ENCODE data around the gene KIF7. TPM values are rescaled to one million over a fixed set of nuclear protein-coding genes. Genes with fewer than 3 reads are reported as not detected.

The KIF7 gene
- total and polyA plus RNA-seq, 2 experiments from 2014 or later: 4.6 to 20.1 TPM

DNA sequence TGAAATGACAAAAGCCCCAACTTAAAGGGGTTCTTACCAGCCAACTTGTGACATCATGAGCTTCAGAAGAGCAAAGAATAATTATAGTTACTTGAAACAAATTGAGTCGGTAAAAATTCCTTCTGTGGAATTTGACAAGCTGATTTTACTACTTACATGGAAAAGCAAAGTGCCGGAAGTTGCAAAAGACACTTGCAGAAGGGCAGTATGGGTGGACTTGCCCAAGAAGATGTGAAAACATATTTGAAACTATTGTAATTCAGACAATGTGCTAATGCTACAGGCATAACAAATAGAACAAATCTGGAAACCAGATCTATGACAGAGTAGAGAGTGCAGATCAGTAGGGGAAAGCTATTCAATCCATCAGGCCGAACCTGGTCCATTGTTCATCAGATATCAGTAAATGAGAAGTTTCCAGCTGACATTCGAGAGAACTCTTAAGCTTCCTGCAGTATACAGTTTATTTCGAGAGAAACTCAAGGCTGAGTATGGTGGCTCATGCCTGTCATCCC lies 2.5 kb upstream of the KIF7 start:
- no peaks in the 10 kb centered on the region; the same call in 1 of the 2 replicates for H4K20me1 ChIP-seq (replicated peaks; ENCODE audit: insufficient read depth)
- Mint-ChIP-seq H3K36me3 (ENCODE audit: low read depth) (peaks cover 4% of the 10 kb centered on the region; the same call in 1 of the 3 replicates), H3K4me3 (no peak overlapping the region), H3K27me3 (ENCODE audit: insufficient read depth, low read depth, poor library complexity) (peaks cover 8% of the 10 kb centered on the region), H3K4me1 (peaks cover 14% of the 10 kb centered on the region), H3K9me3 (no peaks in the 10 kb centered on the region; the same call in 2 of the 3 replicates), H3K27ac (no peak overlapping the region)
- H3K4me2 ChIP-seq: no peak overlapping the region
- H3K79me2 ChIP-seq (replicated peaks; ENCODE audit: insufficient read depth): peaks cover 16% of the 10 kb centered on the region
- no peaks in the 10 kb centered on the region for H3K27me3 ChIP-seq (ENCODE audit: insufficient read depth)
- ATAC-seq (no peak), DNase-seq (ENCODE audit: low spot score) (no peak)
- no peak overlapping the region for H2AFZ ChIP-seq
- peaks cover 5% of the 10 kb centered on the region; the same call in 1 of the 2 replicates for H3K4me1 ChIP-seq (ENCODE audit: insufficient read depth)
- H3F3A ChIP-seq (replicated peaks; ENCODE audit: low read depth): no peaks in the 10 kb centered on the region
- no peak overlapping the region for H3K4me3 ChIP-seq
- H3K36me3 ChIP-seq (ENCODE audit: insufficient read depth): no peaks in the 10 kb centered on the region
- no peak overlapping the region for H3K27ac ChIP-seq (ENCODE audit: low read depth)
- no peaks in the 10 kb centered on the region for H3K9me2 ChIP-seq (ENCODE audit: insufficient read depth)
- TF ChIP-seq, protein P1, sequence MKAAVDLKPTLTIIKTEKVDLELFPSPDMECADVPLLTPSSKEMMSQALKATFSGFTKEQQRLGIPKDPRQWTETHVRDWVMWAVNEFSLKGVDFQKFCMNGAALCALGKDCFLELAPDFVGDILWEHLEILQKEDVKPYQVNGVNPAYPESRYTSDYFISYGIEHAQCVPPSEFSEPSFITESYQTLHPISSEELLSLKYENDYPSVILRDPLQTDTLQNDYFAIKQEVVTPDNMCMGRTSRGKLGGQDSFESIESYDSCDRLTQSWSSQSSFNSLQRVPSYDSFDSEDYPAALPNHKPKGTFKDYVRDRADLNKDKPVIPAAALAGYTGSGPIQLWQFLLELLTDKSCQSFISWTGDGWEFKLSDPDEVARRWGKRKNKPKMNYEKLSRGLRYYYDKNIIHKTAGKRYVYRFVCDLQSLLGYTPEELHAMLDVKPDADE (IDR thresholded peaks at IDR 0.05): no peak
- TF ChIP-seq EZH2 (IDR thresholded peaks at IDR 0.05; ENCODE audit: low read depth, unreplicated experiment) (no peak), JUNB (IDR thresholded peaks at IDR 0.05; ENCODE audit: unreplicated experiment) (no peak), ZNF331 (CRISPR knock-in tag; IDR thresholded peaks at IDR 0.05; ENCODE audit: low read depth) (no peak), CREB1 (CRISPR knock-in tag; IDR thresholded peaks at IDR 0.05; ENCODE audit: low read depth) (no peak), NANOG (IDR thresholded peaks at IDR 0.05; ENCODE audit: borderline replicate concordance) (no peak), EZH2phosphoT487 (IDR thresholded peaks at IDR 0.05; ENCODE audit: unreplicated experiment) (no peak), POLR2AphosphoS5 (IDR thresholded peaks at IDR 0.05; ENCODE audit: low read depth) (no peak), STAT1 (IDR thresholded peaks at IDR 0.05; ENCODE audit: unreplicated experiment) (no peak), ZNF114 (CRISPR knock-in tag; IDR thresholded peaks at IDR 0.05) (no peak)
- TF ChIP-seq, protein P2, sequence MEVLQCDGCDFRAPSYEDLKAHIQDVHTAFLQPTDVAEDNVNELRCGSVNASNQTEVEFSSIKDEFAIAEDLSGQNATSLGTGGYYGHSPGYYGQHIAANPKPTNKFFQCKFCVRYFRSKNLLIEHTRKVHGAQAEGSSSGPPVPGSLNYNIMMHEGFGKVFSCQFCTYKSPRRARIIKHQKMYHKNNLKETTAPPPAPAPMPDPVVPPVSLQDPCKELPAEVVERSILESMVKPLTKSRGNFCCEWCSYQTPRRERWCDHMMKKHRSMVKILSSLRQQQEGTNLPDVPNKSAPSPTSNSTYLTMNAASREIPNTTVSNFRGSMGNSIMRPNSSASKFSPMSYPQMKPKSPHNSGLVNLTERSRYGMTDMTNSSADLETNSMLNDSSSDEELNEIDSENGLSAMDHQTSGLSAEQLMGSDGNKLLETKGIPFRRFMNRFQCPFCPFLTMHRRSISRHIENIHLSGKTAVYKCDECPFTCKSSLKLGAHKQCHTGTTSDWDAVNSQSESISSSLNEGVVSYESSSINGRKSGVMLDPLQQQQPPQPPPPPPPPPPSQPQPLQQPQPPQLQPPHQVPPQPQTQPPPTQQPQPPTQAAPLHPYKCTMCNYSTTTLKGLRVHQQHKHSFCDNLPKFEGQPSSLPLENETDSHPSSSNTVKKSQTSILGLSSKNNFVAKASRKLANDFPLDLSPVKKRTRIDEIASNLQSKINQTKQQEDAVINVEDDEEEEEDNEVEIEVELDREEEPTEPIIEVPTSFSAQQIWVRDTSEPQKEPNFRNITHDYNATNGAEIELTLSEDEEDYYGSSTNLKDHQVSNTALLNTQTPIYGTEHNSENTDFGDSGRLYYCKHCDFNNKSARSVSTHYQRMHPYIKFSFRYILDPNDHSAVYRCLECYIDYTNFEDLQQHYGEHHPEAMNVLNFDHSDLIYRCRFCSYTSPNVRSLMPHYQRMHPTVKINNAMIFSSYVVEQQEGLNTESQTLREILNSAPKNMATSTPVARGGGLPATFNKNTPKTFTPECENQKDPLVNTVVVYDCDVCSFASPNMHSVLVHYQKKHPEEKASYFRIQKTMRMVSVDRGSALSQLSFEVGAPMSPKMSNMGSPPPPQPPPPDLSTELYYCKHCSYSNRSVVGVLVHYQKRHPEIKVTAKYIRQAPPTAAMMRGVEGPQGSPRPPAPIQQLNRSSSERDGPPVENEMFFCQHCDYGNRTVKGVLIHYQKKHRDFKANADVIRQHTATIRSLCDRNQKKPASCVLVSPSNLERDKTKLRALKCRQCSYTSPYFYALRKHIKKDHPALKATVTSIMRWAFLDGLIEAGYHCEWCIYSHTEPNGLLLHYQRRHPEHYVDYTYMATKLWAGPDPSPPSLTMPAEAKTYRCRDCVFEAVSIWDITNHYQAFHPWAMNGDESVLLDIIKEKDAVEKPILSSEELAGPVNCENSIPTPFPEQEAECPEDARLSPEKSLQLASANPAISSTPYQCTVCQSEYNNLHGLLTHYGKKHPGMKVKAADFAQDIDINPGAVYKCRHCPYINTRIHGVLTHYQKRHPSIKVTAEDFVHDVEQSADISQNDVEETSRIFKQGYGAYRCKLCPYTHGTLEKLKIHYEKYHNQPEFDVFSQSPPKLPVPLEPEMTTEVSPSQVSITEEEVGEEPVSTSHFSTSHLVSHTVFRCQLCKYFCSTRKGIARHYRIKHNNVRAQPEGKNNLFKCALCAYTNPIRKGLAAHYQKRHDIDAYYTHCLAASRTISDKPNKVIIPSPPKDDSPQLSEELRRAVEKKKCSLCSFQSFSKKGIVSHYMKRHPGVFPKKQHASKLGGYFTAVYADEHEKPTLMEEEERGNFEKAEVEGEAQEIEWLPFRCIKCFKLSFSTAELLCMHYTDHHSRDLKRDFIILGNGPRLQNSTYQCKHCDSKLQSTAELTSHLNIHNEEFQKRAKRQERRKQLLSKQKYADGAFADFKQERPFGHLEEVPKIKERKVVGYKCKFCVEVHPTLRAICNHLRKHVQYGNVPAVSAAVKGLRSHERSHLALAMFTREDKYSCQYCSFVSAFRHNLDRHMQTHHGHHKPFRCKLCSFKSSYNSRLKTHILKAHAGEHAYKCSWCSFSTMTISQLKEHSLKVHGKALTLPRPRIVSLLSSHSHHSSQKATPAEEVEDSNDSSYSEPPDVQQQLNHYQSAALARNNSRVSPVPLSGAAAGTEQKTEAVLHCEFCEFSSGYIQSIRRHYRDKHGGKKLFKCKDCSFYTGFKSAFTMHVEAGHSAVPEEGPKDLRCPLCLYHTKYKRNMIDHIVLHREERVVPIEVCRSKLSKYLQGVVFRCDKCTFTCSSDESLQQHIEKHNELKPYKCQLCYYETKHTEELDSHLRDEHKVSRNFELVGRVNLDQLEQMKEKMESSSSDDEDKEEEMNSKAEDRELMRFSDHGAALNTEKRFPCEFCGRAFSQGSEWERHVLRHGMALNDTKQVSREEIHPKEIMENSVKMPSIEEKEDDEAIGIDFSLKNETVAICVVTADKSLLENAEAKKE (CRISPR knock-in tag; IDR thresholded peaks at IDR 0.05): no peak
- TF ChIP-seq, protein P3, sequence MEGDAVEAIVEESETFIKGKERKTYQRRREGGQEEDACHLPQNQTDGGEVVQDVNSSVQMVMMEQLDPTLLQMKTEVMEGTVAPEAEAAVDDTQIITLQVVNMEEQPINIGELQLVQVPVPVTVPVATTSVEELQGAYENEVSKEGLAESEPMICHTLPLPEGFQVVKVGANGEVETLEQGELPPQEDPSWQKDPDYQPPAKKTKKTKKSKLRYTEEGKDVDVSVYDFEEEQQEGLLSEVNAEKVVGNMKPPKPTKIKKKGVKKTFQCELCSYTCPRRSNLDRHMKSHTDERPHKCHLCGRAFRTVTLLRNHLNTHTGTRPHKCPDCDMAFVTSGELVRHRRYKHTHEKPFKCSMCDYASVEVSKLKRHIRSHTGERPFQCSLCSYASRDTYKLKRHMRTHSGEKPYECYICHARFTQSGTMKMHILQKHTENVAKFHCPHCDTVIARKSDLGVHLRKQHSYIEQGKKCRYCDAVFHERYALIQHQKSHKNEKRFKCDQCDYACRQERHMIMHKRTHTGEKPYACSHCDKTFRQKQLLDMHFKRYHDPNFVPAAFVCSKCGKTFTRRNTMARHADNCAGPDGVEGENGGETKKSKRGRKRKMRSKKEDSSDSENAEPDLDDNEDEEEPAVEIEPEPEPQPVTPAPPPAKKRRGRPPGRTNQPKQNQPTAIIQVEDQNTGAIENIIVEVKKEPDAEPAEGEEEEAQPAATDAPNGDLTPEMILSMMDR (conservative IDR thresholded peaks at IDR 0.05; ENCODE audit: low read depth in 2 of 2): no peak
- TF ChIP-seq, protein P4, sequence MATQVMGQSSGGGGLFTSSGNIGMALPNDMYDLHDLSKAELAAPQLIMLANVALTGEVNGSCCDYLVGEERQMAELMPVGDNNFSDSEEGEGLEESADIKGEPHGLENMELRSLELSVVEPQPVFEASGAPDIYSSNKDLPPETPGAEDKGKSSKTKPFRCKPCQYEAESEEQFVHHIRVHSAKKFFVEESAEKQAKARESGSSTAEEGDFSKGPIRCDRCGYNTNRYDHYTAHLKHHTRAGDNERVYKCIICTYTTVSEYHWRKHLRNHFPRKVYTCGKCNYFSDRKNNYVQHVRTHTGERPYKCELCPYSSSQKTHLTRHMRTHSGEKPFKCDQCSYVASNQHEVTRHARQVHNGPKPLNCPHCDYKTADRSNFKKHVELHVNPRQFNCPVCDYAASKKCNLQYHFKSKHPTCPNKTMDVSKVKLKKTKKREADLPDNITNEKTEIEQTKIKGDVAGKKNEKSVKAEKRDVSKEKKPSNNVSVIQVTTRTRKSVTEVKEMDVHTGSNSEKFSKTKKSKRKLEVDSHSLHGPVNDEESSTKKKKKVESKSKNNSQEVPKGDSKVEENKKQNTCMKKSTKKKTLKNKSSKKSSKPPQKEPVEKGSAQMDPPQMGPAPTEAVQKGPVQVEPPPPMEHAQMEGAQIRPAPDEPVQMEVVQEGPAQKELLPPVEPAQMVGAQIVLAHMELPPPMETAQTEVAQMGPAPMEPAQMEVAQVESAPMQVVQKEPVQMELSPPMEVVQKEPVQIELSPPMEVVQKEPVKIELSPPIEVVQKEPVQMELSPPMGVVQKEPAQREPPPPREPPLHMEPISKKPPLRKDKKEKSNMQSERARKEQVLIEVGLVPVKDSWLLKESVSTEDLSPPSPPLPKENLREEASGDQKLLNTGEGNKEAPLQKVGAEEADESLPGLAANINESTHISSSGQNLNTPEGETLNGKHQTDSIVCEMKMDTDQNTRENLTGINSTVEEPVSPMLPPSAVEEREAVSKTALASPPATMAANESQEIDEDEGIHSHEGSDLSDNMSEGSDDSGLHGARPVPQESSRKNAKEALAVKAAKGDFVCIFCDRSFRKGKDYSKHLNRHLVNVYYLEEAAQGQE (IDR thresholded peaks at IDR 0.05; ENCODE audit: unreplicated experiment): no peak

Measured in GM23338 (cell line).